Measurements from ENCODE around the gene KANK4.
A peak's percentile ranks its signal among the peaks of the same experiment; 100 is the strongest.

Gene KANK4

GRCh38 chr1:62336995-62337705 lies 17.9 kb upstream of the KANK4 start:
- no peak for DNase-seq (ENCODE audit: low spot score)

GRCh38 chr1:62336638-62336994 lies 17.4 kb upstream of the KANK4 start:
- no peak for DNase-seq (ENCODE audit: low spot score)

GRCh38 chr1:62335656-62336055 lies 16.4 kb upstream of the KANK4 start:
- DNase-seq (ENCODE audit: low spot score): no peak

- no peak for DNase-seq (ENCODE audit: low spot score)
Measured at GRCh38 chr1:62334434-62334985, 15.3 kb upstream of the KANK4 start.

GRCh38 chr1:62333441-62333840 lies 14.2 kb upstream of the KANK4 start:
- DNase-seq (ENCODE audit: low spot score): peak; percentile 55

GRCh38 chr1:62327360-62328055 lies 8.3 kb upstream of the KANK4 start:
- no peak for DNase-seq (ENCODE audit: low spot score)

GRCh38 chr1:62325681-62326080 lies 6.4 kb upstream of the KANK4 start:
- no peak for DNase-seq (ENCODE audit: low spot score)

- DNase-seq (ENCODE audit: low spot score): no peak
Measured at GRCh38 chr1:62325081-62325480, 5.8 kb upstream of the KANK4 start.

- peak; percentile 79 for DNase-seq (ENCODE audit: low spot score)
Measured at GRCh38 chr1:62321446-62321845, 2.2 kb upstream of the KANK4 start.

- DNase-seq (ENCODE audit: low spot score): no peak
Measured at GRCh38 chr1:62318320-62318755, 896 bp downstream of the KANK4 start.

- no peak for DNase-seq (ENCODE audit: low spot score)
Measured at GRCh38 chr1:62317021-62317768, 2.0 kb downstream of the KANK4 start.

- DNase-seq (ENCODE audit: low spot score): no peak
Measured at GRCh38 chr1:62316135-62316534, 3.1 kb downstream of the KANK4 start.

GRCh38 chr1:62315387-62315786 lies 3.8 kb downstream of the KANK4 start:
- no peak for DNase-seq (ENCODE audit: low spot score)

- DNase-seq (ENCODE audit: low spot score): no peak
Measured at GRCh38 chr1:62314454-62315350, 4.5 kb downstream of the KANK4 start.

GRCh38 chr1:62312698-62313097 lies 6.5 kb downstream of the KANK4 start:
- DNase-seq (ENCODE audit: low spot score): no peak

- DNase-seq (ENCODE audit: low spot score): no peak
Measured at GRCh38 chr1:62311473-62311943, 7.7 kb downstream of the KANK4 start.

GRCh38 chr1:62309906-62310305 lies 9.3 kb downstream of the KANK4 start:
- DNase-seq (ENCODE audit: low spot score): no peak

- DNase-seq (ENCODE audit: low spot score): no peak
Measured at GRCh38 chr1:62308606-62309005, 10.6 kb downstream of the KANK4 start.

- no peak for DNase-seq (ENCODE audit: low spot score)
Measured at GRCh38 chr1:62307895-62308492, 11.2 kb downstream of the KANK4 start.

- no peak for DNase-seq (ENCODE audit: low spot score)
Measured at GRCh38 chr1:62307446-62307845, 11.8 kb downstream of the KANK4 start.

GRCh38 chr1:62306065-62306464 lies 13.2 kb downstream of the KANK4 start:
- no peak for DNase-seq (ENCODE audit: low spot score)
